GM20000 (cell line): ENCODE data around the gene FXR1.
"Not testable (repeated sequence)": the region's sequence is repeated elsewhere in the genome, so short reads cannot be mapped to it uniquely, and the experiment has no call there.

ENCODE experiments used
- DNase-seq: peaks from one replicate; pipeline ENCODE4 v3.0.0; 2012; ENCODE audit warnings: low spot score
- TF ChIP-seq, protein P1 (sequence below): IDR thresholded peaks from 2 replicates; pipeline ENCODE4 v1.5.1; 2012; ENCODE audit warnings: mild to moderate bottlenecking, control low read depth; ENCODE audit errors: extremely low read depth, missing control alignments

FXR1 gene

GRCh38 chr3:180973543-180973942, 61.1 kb downstream of the FXR1 start:
- no peak for DNase-seq
- TF ChIP-seq, protein P1, sequence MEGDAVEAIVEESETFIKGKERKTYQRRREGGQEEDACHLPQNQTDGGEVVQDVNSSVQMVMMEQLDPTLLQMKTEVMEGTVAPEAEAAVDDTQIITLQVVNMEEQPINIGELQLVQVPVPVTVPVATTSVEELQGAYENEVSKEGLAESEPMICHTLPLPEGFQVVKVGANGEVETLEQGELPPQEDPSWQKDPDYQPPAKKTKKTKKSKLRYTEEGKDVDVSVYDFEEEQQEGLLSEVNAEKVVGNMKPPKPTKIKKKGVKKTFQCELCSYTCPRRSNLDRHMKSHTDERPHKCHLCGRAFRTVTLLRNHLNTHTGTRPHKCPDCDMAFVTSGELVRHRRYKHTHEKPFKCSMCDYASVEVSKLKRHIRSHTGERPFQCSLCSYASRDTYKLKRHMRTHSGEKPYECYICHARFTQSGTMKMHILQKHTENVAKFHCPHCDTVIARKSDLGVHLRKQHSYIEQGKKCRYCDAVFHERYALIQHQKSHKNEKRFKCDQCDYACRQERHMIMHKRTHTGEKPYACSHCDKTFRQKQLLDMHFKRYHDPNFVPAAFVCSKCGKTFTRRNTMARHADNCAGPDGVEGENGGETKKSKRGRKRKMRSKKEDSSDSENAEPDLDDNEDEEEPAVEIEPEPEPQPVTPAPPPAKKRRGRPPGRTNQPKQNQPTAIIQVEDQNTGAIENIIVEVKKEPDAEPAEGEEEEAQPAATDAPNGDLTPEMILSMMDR, result no peak

GRCh38 chr3:180974286-180974685, 61.8 kb downstream of the FXR1 start:
- TF ChIP-seq, protein P1, result no peak

GRCh38 chr3:180977498-180977897, 65.0 kb downstream of the FXR1 start:
- TF ChIP-seq, protein P1, result no peak
- DNase-seq, result no peak

More at GRCh38 chr3:180974286-180974685, 61.8 kb downstream of the FXR1 start:
- DNase-seq, result no peak

DNA sequence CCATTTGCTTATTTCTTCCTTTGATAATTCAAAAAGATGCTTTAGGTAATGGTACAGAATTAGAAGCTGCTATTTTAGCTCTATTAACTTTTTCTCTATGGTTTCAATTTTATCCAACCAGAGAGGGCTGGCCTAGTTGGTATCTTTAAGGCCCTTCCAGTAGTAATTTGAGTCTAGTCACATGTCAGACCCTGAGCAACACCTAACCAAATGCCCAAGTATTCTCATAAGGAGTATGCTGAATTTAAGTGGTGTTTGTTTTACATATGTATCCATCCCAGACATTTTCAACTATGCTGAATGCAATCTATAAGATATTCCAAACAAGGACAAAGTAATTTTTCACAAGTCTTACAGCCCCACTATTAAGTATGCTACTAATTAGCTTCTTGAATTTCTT, 67.5 kb downstream of the FXR1 start:
- DNase-seq, result no peak
- TF ChIP-seq, protein P1, result no peak

- TF ChIP-seq, protein P1, result no peak
- DNase-seq, result no peak
Observed at GRCh38 chr3:180980611-180981010, 68.1 kb downstream of the FXR1 start.

DNA sequence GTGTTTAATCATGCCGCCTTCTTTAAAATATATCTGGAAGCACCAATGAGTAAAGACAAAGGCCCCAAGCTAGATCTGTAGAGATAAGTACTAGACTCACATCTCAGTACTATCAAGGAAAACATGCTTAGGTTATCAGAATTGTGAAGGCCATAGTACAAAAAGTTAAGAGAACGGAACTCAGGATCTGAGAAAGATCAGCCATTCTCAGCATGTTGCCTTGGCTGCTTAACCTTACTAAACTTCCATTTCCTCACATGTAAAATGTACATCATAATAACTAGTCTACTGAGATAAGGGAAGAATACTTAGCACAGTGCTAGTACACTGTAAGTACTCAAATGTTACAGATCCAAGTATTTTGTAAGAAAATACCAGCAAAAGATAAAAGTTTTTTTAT, 69.4 kb downstream of the FXR1 start:
- DNase-seq, result no peak
- TF ChIP-seq, protein P1, result no peak

DNA sequence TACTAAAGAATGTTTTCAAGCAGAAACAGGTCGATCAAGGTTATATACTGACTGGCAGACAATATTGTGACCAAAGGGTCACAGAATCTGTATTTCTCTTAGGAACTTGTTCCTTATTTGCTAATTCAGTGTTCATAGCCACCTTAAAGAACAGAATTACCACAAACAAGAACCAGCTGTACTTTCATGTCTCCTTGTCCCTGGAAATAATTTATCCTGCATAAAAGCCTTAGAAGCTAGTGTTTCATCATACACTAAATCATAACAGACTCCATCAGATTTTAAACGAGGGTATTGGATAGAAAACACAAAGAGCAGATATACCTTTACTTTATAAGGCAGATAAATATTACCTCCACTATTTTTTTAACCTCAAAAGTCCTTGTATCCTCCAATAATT, 70.7 kb downstream of the FXR1 start:
- TF ChIP-seq, protein P1, result no peak
- no peak for DNase-seq

GRCh38 chr3:180986366-180986765, 73.9 kb downstream of the FXR1 start:
- not testable (repeated sequence) for DNase-seq
